Endodermal cell (in vitro differentiated cells): Measurements from ENCODE around the gene TTC1. TPM values are rescaled to one million over a fixed set of nuclear protein-coding genes. Genes with fewer than 3 reads are reported as not detected.

Source experiments
- DNase-seq: peaks from one replicate; pipeline ENCODE4 v3.0.0-alpha.2; 2017
- H3K27ac ChIP-seq: 2 replicates; pipeline ENCODE4 v1.5.1; 2013; ENCODE audit warnings: mild to moderate bottlenecking, low read depth, low read length, moderate library complexity
- H3K27me3 ChIP-seq: 2 replicates; pipeline ENCODE4 v1.6.1; 2013; ENCODE audit warnings: mild to moderate bottlenecking, low read length, moderate library complexity; ENCODE audit not compliant: insufficient read depth, control insufficient read depth, poor library complexity, severe bottlenecking
- H3K36me3 ChIP-seq: 2 replicates; pipeline ENCODE4 v1.7.0; 2013; ENCODE audit warnings: mild to moderate bottlenecking, low read length, moderate library complexity; ENCODE audit not compliant: control insufficient read depth, insufficient read depth
- H3K4me1 ChIP-seq: one replicate; pipeline ENCODE4 v1.7.0; 2013; ENCODE audit warnings: low read length; ENCODE audit not compliant: control insufficient read depth, insufficient read depth
- H3K4me3 ChIP-seq: 2 replicates; pipeline ENCODE4 v1.5.1; 2013; ENCODE audit warnings: mild to moderate bottlenecking, low read length, moderate library complexity
- H3K9ac ChIP-seq: 2 replicates; pipeline ENCODE4 v1.6.1; 2013; ENCODE audit warnings: mild to moderate bottlenecking, low read length, moderate library complexity; ENCODE audit not compliant: poor library complexity, severe bottlenecking; ENCODE audit errors: extremely low read depth
- H3K9me3 ChIP-seq: 2 replicates; pipeline ENCODE4 v1.6.1; 2013; ENCODE audit warnings: mild to moderate bottlenecking, low read length, moderate library complexity; ENCODE audit not compliant: control insufficient read depth
- H3K27ac Mint-ChIP-seq: 2 replicates; pipeline ENCODE4 v1.8.0; 2020; ENCODE audit warnings: mixed read lengths
- H3K27me3 Mint-ChIP-seq: 2 replicates; pipeline ENCODE4 v1.8.0; 2021; ENCODE audit warnings: mild to moderate bottlenecking, mixed read lengths; ENCODE audit not compliant: insufficient read depth
- H3K36me3 Mint-ChIP-seq: 2 replicates; pipeline ENCODE4 v1.8.0; 2020; ENCODE audit warnings: low read depth, mixed read lengths
- H3K4me1 Mint-ChIP-seq: 2 replicates; pipeline ENCODE4 v1.8.0; 2020; ENCODE audit warnings: mixed read lengths
- H3K4me3 Mint-ChIP-seq: 2 replicates; pipeline ENCODE4 v1.8.0; 2020; ENCODE audit warnings: mild to moderate bottlenecking, moderate library complexity, mixed read lengths
- H3K9me3 Mint-ChIP-seq: 2 replicates; pipeline ENCODE4 v1.8.0; 2020; ENCODE audit warnings: mild to moderate bottlenecking, mixed read lengths
- WGBS, 2 experiments: methylation state at CpG; one replicate each; pipeline versions ENCODE4 v1.1.5 to v1.1.7; 2013; ENCODE audit warnings: missing lambda C conversion rate in 2 of 2, mixed read lengths in 1 of 2; ENCODE audit not compliant: insufficient coverage in 1 of 2, insufficient read length in 1 of 2; 5-methylcytosine and 5-hydroxymethylcytosine counted together
- total RNA-seq, 2 donors: library from RNA; stranded (reverse); fragmentation: NEBNext Ultra II Directional in 1 of 2; extraction: Animal tissue kit (Norgen Biotek cat#: 25700) in 1 of 2; gene quantifications; 2 replicates in 1 of 2; 3 replicates in 1 of 2; pipeline ENCODE4 v1.2.1, GENCODE V29; 2021
- TF ChIP-seq, protein P1 (sequence below): fragments of 200-600 bp; sonication (generic); conservative IDR thresholded peaks from 2 replicates; pipeline ENCODE4 v1.5.0; 2021; ENCODE audit warnings: antibody characterized with exemption, mild to moderate bottlenecking

Gene TTC1
- total RNA-seq, 2 donors from 2014 or later = 59.8 to 72.3 TPM

DNA sequence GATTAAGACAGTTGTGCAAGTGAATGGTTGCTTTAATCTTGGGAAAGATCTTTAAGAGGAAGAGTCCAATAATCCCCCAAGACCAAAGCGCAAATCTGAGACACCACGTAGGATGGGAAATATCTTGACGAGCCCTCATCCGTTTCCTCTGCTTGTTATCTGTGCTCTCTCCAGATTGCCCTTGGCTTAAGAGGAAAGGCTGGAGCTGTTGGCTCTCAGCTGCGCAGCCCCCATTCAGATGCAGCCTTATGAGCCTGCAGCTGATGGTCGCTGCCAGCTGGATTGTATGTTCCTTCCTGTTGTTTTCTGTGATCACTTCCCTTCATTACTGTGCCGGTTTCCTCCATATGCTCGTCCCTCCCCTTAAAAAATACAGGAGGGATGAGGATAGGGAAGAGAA, 62.6 kb downstream of the TTC1 start:
- H3K9me3 ChIP-seq = no peaks in the 10 kb centered on the region
- no peak overlapping the region for H3K27ac ChIP-seq
- peaks cover 18% of the 10 kb centered on the region for H3K36me3 ChIP-seq
- Mint-ChIP-seq H3K27ac (no peak overlapping the region), H3K36me3 (peaks cover 11% of the 10 kb centered on the region), H3K4me3 (no peak overlapping the region), H3K4me1 (peaks cover 11% of the 10 kb centered on the region), H3K9me3 (no peaks in the 10 kb centered on the region), H3K27me3 (no peaks in the 10 kb centered on the region)
- TF ChIP-seq, protein P1, sequence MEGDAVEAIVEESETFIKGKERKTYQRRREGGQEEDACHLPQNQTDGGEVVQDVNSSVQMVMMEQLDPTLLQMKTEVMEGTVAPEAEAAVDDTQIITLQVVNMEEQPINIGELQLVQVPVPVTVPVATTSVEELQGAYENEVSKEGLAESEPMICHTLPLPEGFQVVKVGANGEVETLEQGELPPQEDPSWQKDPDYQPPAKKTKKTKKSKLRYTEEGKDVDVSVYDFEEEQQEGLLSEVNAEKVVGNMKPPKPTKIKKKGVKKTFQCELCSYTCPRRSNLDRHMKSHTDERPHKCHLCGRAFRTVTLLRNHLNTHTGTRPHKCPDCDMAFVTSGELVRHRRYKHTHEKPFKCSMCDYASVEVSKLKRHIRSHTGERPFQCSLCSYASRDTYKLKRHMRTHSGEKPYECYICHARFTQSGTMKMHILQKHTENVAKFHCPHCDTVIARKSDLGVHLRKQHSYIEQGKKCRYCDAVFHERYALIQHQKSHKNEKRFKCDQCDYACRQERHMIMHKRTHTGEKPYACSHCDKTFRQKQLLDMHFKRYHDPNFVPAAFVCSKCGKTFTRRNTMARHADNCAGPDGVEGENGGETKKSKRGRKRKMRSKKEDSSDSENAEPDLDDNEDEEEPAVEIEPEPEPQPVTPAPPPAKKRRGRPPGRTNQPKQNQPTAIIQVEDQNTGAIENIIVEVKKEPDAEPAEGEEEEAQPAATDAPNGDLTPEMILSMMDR = no peak
- peaks cover 8% of the 10 kb centered on the region for H3K4me1 ChIP-seq
- no peak for DNase-seq
- no peak overlapping the region for H3K9ac ChIP-seq
- H3K27me3 ChIP-seq = no peaks in the 10 kb centered on the region
- 92 to 97% methylated on average over 6 to 8 of the region's 8 CpGs for WGBS, 2 experiments
- no peak overlapping the region for H3K4me3 ChIP-seq

DNA sequence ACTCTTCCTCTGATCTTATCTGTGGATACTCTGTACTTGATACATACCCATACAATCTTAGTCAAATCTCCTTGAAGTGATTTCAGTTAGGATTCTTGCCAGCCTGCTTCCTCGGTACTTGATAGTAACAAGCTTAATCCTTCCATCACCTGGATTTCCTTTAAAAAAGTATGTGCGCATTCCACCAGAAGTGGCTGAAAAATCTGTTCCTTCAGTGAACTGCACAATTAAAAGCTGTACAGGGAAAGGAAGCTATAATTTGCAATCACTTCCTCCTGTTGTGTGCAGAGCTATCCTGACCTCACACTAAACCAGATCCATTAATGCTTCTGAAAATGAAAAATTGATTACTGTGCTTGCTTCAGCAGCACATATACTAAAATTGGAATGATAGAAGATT, 63.0 kb downstream of the TTC1 start:
- H3K27ac ChIP-seq = no peak overlapping the region
- no peak overlapping the region for H3K4me3 Mint-ChIP-seq

DNA sequence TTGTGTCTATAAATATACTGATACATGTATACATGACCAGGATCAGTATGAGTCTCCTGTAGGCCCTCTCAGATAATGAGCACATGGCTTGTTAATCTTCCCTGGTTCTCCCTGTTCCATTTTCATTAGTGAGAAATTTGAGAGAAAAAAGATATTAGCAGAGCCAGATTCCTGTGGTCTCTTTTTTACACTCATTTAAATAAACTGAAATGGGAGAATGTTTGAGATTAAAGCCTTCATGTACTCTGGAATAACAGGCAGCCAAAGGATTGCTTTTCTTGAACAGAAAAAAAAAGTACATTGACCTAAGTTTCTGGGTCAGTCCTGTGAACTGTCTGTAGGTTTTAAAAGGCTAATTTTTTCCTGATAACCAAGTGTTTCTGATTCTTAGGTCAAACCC, 66.1 kb downstream of the TTC1 start:
- TF ChIP-seq, protein P1 = no peak
- H3K9me3 ChIP-seq = no peaks in the 10 kb centered on the region
- Mint-ChIP-seq H3K4me1 (peaks cover 4% of the 10 kb centered on the region), H3K27ac (no peak overlapping the region), H3K4me3 (no peak overlapping the region), H3K9me3 (no peaks in the 10 kb centered on the region), H3K36me3 (peaks cover 17% of the 10 kb centered on the region), H3K27me3 (no peaks in the 10 kb centered on the region)
- DNase-seq = no peak
- H3K36me3 ChIP-seq = peaks cover 29% of the 10 kb centered on the region
- H3K9ac ChIP-seq = no peak overlapping the region
- no peak overlapping the region for H3K27ac ChIP-seq
- H3K27me3 ChIP-seq = no peaks in the 10 kb centered on the region
- H3K4me3 ChIP-seq = no peak overlapping the region
- no peaks in the 10 kb centered on the region for H3K4me1 ChIP-seq

More for the DNA sequence above, 63.0 kb downstream of the TTC1 start:
- H3K4me1 ChIP-seq = peaks cover 8% of the 10 kb centered on the region
- H3K36me3 ChIP-seq = peaks cover 15% of the 10 kb centered on the region
- no peaks in the 10 kb centered on the region for H3K9me3 ChIP-seq
- WGBS, 2 experiments = 95 to 100% methylated on average over 2 of the region's 2 CpGs
- H3K36me3 Mint-ChIP-seq = peaks cover 11% of the 10 kb centered on the region
- peaks cover 11% of the 10 kb centered on the region for H3K4me1 Mint-ChIP-seq
- H3K9ac ChIP-seq = no peak overlapping the region
- no peak overlapping the region for H3K4me3 ChIP-seq
- no peak overlapping the region for H3K27ac Mint-ChIP-seq
- DNase-seq = no peak
- no peaks in the 10 kb centered on the region for H3K27me3 Mint-ChIP-seq
- TF ChIP-seq, protein P1 = no peak
- no peaks in the 10 kb centered on the region for H3K27me3 ChIP-seq
- H3K9me3 Mint-ChIP-seq = no peaks in the 10 kb centered on the region
